GM12865 (cell line): Measurements from ENCODE around the gene HNMT.

Source experiments
- DNase-seq: peaks from one replicate; pipeline ENCODE4 v3.0.0; 2010; ENCODE audit warnings: low read depth
- H3K4me3 ChIP-seq: 2 replicates; pipeline ENCODE4 v1.5.1; 2011; ENCODE audit warnings: mild to moderate bottlenecking, low read depth, low read length, control low read depth
- CTCF ChIP-seq: IDR thresholded peaks from 2 replicates; pipeline ENCODE4 v1.5.1; 2011; ENCODE audit warnings: low read length, control low read depth, low read depth, inconsistent platforms; ENCODE audit not compliant: insufficient read depth; ENCODE audit errors: missing control alignments

Gene HNMT

GRCh38 chr2:137944714-137945113, 19.6 kb upstream of the HNMT start:
- TF ChIP-seq CTCF: no peak
- no peak overlapping the region for H3K4me3 ChIP-seq
- DNase-seq: no peak

GRCh38 chr2:137945229-137945628, 19.0 kb upstream of the HNMT start:
- no peak for TF ChIP-seq CTCF
- no peak for DNase-seq
- H3K4me3 ChIP-seq: no peak overlapping the region

GRCh38 chr2:137946227-137946626, 18.0 kb upstream of the HNMT start:
- no peak overlapping the region for H3K4me3 ChIP-seq
- no peak for DNase-seq
- TF ChIP-seq CTCF: no peak

- no peak for TF ChIP-seq CTCF
- DNase-seq: no peak
- H3K4me3 ChIP-seq: no peak overlapping the region
Measured at GRCh38 chr2:137947032-137947727, 17.1 kb upstream of the HNMT start.

- peak; percentile 50 for TF ChIP-seq CTCF
- DNase-seq: peak; percentile 62
- H3K4me3 ChIP-seq: no peak overlapping the region
Measured at GRCh38 chr2:137947728-137948336, 16.4 kb upstream of the HNMT start.

GRCh38 chr2:137948894-137949293, 15.4 kb upstream of the HNMT start:
- no peak for DNase-seq
- H3K4me3 ChIP-seq: no peak overlapping the region
- TF ChIP-seq CTCF: no peak

GRCh38 chr2:137950238-137950637, 14.0 kb upstream of the HNMT start:
- H3K4me3 ChIP-seq: no peak overlapping the region
- no peak for DNase-seq
- no peak for TF ChIP-seq CTCF
